ENCODE data around the gene KCNA1.

The KCNA1 gene

DNA sequence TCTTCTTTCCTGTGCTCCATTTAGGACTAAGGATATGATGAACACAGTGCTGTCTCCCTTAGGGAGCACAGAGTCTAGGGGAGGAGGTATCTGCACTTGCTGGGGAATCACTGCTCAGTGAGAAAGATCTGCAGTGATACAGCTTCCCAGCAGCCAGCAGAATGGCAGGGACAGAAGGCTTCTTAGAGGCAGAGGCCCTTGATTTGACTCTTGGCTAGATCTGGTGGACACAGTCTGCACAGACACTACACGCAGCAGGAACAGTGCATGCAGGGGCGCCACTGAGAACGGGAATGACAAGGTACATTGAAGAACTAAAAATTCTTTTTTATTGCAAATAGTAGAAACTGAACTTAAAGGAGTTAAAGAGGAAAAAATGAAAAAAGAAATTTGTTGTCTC, 51.6 kb downstream of the KCNA1 start:
- H3K27ac ChIP-seq (replicated peaks): no peak overlapping the region
- TF ChIP-seq, protein P1, sequence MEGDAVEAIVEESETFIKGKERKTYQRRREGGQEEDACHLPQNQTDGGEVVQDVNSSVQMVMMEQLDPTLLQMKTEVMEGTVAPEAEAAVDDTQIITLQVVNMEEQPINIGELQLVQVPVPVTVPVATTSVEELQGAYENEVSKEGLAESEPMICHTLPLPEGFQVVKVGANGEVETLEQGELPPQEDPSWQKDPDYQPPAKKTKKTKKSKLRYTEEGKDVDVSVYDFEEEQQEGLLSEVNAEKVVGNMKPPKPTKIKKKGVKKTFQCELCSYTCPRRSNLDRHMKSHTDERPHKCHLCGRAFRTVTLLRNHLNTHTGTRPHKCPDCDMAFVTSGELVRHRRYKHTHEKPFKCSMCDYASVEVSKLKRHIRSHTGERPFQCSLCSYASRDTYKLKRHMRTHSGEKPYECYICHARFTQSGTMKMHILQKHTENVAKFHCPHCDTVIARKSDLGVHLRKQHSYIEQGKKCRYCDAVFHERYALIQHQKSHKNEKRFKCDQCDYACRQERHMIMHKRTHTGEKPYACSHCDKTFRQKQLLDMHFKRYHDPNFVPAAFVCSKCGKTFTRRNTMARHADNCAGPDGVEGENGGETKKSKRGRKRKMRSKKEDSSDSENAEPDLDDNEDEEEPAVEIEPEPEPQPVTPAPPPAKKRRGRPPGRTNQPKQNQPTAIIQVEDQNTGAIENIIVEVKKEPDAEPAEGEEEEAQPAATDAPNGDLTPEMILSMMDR (IDR thresholded peaks at IDR 0.05; ENCODE audit: insufficient read depth, low read length): no peak
- no peak for DNase-seq (ENCODE audit: low read depth in 1 of 2, low spot score in 1 of 2)
- H3K4me3 ChIP-seq (replicated peaks; ENCODE audit: insufficient read depth, low read length): no peak overlapping the region
- no peaks in the 10 kb centered on the region for H3K27me3 ChIP-seq (ENCODE audit: insufficient read depth, poor library complexity, severe bottlenecking)

DNA sequence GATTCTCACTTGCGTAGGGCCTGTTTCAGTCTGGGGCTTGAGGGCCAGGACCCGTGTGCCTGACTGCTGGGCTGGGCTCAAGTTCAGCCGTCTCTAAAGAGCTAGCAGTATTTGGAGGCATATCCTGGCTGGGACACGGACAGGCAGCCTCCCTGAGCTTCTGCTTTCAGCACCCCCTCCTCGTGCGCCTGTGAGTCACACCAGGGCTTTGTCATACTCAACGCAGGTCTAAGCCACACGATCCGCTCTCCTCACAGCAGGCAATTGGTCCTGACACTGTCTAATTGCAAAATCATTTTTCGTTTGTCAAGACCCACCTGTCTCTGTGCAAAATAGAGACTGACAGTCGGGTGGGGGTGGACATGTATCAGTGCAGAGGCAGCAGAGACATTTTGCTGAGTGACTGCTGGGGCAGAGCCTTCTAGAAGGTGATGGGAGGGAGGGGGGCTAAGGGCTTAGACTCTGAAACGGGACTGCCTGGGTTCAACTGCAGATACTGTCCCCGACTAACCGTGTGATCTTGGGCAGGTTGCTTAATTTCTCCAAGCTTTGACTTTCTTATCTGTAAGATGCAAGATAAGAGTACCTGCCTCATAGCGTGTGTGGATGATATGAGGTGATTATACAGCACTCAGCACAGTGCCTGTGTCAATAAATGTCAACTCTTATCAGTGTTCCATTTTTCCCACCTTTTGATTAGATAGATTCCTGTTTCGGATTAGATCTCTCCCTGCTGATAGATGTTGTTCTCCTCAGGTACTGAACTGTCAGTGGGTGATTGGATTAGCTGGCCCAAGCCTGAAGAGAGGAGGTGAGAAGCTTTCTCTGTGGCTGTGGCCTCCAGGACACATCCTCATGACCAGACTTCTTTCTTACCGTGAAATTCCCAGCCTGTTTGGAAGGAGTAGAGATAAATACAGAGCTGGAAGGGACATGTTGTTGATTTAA, 53.1 kb downstream of the KCNA1 start:
- Histone ChIP-seq H3K27me3 (ENCODE audit: insufficient read depth, poor library complexity, severe bottlenecking) (no peaks in the 10 kb centered on the region), H3K27ac (replicated peaks) (no peak overlapping the region), H3K4me3 (replicated peaks; ENCODE audit: insufficient read depth, low read length) (no peak overlapping the region)
- no peak for DNase-seq (ENCODE audit: low read depth in 1 of 2, low spot score in 1 of 2)
- TF ChIP-seq GABPA (IDR thresholded peaks at IDR 0.05; ENCODE audit: low read depth): no peak
- no peak for TF ChIP-seq SPI1 (IDR thresholded peaks at IDR 0.05; ENCODE audit: borderline replicate concordance, low read depth)

All from HL-60 (cell line).